MCF 10A (cell line): ENCODE results near the gene EHD3. TPM values are rescaled to one million over a fixed set of nuclear protein-coding genes. Genes with fewer than 3 reads are reported as not detected.

Experiments
- BruUV-seq: library from RNA; stranded (reverse); fragments of 400-500 nt; replicated peaks from 2 replicates; lab custom pipeline; 2021; lab: Mats Ljungman, UMichigan
- CTCF ChIA-PET: fragments of 300-600 bp; sonication (Branson Sonifier 250); formaldehyde crosslinking; extraction: SDS; loops from one replicate; lab custom pipeline; 2021; ENCODE audit warnings: antibody characterized with exemption, inconsistent platforms; lab: Yijun Ruan, JAX
- POLR2A ChIA-PET: fragments of 300-600, 350-650 bp; sonication (Branson Sonifier 250); formaldehyde crosslinking; extraction: SDS; loops from one replicate; lab custom pipeline; 2020; ENCODE audit warnings: antibody characterized with exemption, inconsistent platforms; lab: Yijun Ruan, JAX
- DNase-seq: peaks from one replicate; pipeline ENCODE4 v3.0.0-alpha.2; 2018; ENCODE audit not compliant: unreplicated experiment
- H3K27ac Mint-ChIP-seq: one replicate; pipeline ENCODE4 v1.8.0; 2022; ENCODE audit warnings: mild to moderate bottlenecking, low read depth, mixed read lengths; ENCODE audit not compliant: unreplicated experiment
- H3K27me3 Mint-ChIP-seq: one replicate; pipeline ENCODE4 v1.8.0; 2022; ENCODE audit warnings: mixed read lengths; ENCODE audit not compliant: insufficient read depth, unreplicated experiment
- H3K36me3 Mint-ChIP-seq: one replicate; pipeline ENCODE4 v1.8.0; 2022; ENCODE audit warnings: mild to moderate bottlenecking, moderate library complexity, mixed read lengths; ENCODE audit not compliant: insufficient read depth, unreplicated experiment
- H3K4me1 Mint-ChIP-seq: one replicate; pipeline ENCODE4 v1.8.0; 2022; ENCODE audit warnings: mixed read lengths; ENCODE audit not compliant: insufficient read depth, unreplicated experiment
- H3K4me3 Mint-ChIP-seq: one replicate; pipeline ENCODE4 v1.8.0; 2022; ENCODE audit warnings: mild to moderate bottlenecking, moderate library complexity, mixed read lengths; ENCODE audit not compliant: unreplicated experiment
- H3K9me3 Mint-ChIP-seq: one replicate; pipeline ENCODE4 v1.8.0; 2022; ENCODE audit warnings: mixed read lengths; ENCODE audit not compliant: unreplicated experiment
- CTCF ChIP-seq: fragments of 200-600 bp; IDR thresholded peaks from one replicate; pipeline ENCODE4 v1.8.0; 2022; ENCODE audit warnings: antibody characterized with exemption, mild to moderate bottlenecking; ENCODE audit not compliant: unreplicated experiment
- intact Hi-C: fragments of 100-400 bp; cut with micrococcal nuclease; formaldehyde crosslinking; loops from 2 replicates; pipeline ENCODE4 v1.14.1; 2022
- total RNA-seq: library from RNA; stranded (reverse); gene quantifications from 2 replicates; pipeline ENCODE4 v1.2.3, GENCODE V29; 2022

The EHD3 gene
- total RNA-seq, 1 experiment from 2014 or later: 0.49 TPM

- no peaks in the 10 kb centered on the region for H3K9me3 Mint-ChIP-seq
- H3K27ac Mint-ChIP-seq: no peak overlapping the region
- POLR2A ChIA-PET: no interaction called here
- CTCF ChIA-PET: no interaction called here
- no peak overlapping the region for H3K4me3 Mint-ChIP-seq
- H3K27me3 Mint-ChIP-seq: no peaks in the 10 kb centered on the region
- intact Hi-C loops: no loop called here
- no peak for TF ChIP-seq CTCF
- no peaks in the 10 kb centered on the region for H3K36me3 Mint-ChIP-seq
- DNase-seq: no peak
- no peaks in the 10 kb centered on the region for H3K4me1 Mint-ChIP-seq
- BruUV-seq: no TSS peak
Observed at GRCh38 chr2:31202833-31203232, 31.1 kb upstream of the EHD3 start.

GRCh38 chr2:31203916-31204315, 30.0 kb upstream of the EHD3 start:
- Mint-ChIP-seq H3K27ac (no peak overlapping the region), H3K36me3 (no peaks in the 10 kb centered on the region), H3K9me3 (no peaks in the 10 kb centered on the region), H3K27me3 (no peaks in the 10 kb centered on the region), H3K4me1 (no peaks in the 10 kb centered on the region), H3K4me3 (no peak overlapping the region)
- no peak for TF ChIP-seq CTCF
- CTCF ChIA-PET: interaction anchor here (0.6 to 1.2 kb wide), 2 partner anchors 128 to 129 kb away, joined by 3 to 4 read pairs; no protein-coding TSS in a partner anchor
- no TSS peak for BruUV-seq
- POLR2A ChIA-PET: no interaction called here
- intact Hi-C loops: no loop called here
- DNase-seq: no peak

- Mint-ChIP-seq H3K27me3 (no peaks in the 10 kb centered on the region), H3K4me3 (no peak overlapping the region), H3K4me1 (no peaks in the 10 kb centered on the region), H3K27ac (no peak overlapping the region), H3K36me3 (no peaks in the 10 kb centered on the region), H3K9me3 (no peaks in the 10 kb centered on the region)
- BruUV-seq: no TSS peak
- no peak for DNase-seq
- no peak for TF ChIP-seq CTCF
- ChIA-PET CTCF (interaction anchor here (1.2 kb wide), 1 partner anchor 128 kb away, joined by 4 read pairs; no protein-coding TSS in a partner anchor), POLR2A (no interaction called here)
- intact Hi-C loops: no loop called here
Observed at GRCh38 chr2:31204783-31205182, 29.2 kb upstream of the EHD3 start.

- H3K9me3 Mint-ChIP-seq: no peaks in the 10 kb centered on the region
- H3K27ac Mint-ChIP-seq: no peak overlapping the region
- H3K27me3 Mint-ChIP-seq: no peaks in the 10 kb centered on the region
- POLR2A ChIA-PET: no interaction called here
- CTCF ChIA-PET: no interaction called here
- no peaks in the 10 kb centered on the region for H3K36me3 Mint-ChIP-seq
- no peak for TF ChIP-seq CTCF
- no peaks in the 10 kb centered on the region for H3K4me1 Mint-ChIP-seq
- no peak for DNase-seq
- intact Hi-C loops: no loop called here
- H3K4me3 Mint-ChIP-seq: no peak overlapping the region
- BruUV-seq: no TSS peak
Observed at GRCh38 chr2:31205186-31205585, 28.8 kb upstream of the EHD3 start.
